ENCODE data around the gene FHDC1.

Gene FHDC1

DNA sequence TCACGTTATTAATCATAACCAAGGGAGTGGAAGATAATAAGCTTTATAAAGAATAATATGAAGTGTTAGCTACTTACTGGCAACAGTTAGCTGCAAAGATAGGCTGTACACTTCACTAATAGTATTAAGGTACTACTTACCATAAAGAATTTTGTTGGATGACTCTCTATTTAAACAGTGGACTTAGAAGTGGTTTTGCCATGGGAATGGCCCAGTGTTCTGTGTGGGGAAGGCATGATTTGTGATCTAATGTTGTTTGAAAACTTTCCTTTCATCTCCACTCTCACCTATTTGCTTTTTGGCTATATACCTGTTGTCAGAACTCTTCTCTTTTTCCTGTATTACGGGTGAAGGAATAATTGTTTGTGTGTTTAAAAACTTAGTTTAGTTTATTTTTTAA is 23.0 kb downstream of the FHDC1 start:
- no peak for DNase-seq

GRCh38 chr4:152960082-152960481 is 24.0 kb downstream of the FHDC1 start:
- no peak for DNase-seq

DNA sequence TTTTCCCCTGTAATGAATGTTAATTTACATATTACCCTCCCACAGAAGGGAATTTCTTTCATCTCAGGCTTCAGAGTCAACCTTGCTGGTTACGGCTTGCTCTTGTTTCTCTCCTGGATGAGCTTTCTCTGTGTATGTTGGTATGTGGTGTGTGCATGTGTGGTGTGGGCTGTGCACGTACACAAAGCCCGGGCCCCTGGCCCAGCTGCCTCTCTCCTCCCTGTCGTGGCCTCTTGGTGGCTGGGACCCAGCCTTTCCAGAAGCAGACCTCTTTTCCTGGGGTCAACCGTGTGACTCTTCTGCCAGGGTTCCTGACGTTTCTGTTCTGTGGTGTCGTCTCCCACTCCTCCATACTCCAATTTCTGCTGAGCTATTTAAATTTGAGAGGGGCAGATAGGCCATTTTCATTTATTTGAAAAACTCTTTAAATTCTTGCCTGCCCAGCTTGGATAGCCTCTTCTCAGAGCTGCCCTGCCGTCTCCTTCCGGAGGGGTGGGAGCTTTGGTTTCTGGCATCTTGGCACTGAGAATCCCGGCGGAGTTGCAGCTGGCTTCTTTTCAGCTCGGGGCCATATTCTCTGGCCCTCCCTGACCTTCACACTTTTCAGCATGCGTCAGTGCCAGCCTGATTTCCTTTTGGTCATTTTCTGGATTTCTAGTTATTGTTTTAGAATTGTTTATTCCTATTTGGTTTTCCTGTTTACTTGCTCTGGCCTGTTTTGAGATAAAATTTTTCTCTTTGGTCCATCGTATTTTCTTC is 25.1 kb downstream of the FHDC1 start:
- DNase-seq = no peak

DNA sequence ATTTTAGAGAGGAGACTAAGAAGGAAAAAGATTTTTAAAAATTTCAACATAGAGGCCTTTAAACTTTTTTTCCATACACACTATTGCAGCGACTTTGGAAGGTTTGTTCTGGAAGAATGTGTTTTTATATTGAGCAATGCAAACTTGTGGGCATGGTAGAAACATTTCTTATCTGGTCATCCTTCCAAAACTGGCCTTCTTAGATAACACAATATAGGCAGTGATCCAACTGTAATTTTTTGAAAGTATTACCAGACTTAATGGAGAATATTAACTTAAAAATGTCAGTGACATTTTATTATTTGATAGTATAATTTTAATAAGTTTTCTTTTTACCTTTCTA is 25.6 kb downstream of the FHDC1 start:
- no peak for DNase-seq

GRCh38 chr4:152962150-152962549 is 26.0 kb downstream of the FHDC1 start:
- no peak for DNase-seq

- no peak for DNase-seq
Measured at GRCh38 chr4:152964335-152964734, 28.2 kb downstream of the FHDC1 start.

- no peak for DNase-seq
Measured at GRCh38 chr4:152965611-152966010, 29.5 kb downstream of the FHDC1 start.

DNA sequence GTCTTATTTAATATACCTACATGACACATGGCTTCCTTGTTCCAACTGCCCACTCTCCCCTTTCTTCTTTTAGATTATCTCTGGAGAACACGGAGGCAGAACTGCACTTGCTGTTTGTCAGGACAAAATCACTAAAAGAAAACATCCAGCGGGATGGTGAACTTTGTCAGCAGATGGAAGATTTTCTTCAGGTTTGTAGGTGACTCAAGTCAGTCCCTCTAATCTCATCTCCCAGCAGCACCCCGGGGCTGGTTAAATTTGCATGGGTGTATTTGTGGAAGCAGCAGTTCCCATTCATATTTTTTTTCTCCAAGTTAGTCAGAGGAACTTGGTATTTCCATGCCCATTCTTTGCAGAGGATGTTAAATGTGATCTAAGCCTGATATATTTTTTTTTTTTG is 31.8 kb downstream of the FHDC1 start:
- no peak for DNase-seq

- no peak for DNase-seq
Measured at GRCh38 chr4:152968806-152969394, 32.8 kb downstream of the FHDC1 start.

- no peak for DNase-seq
Measured at GRCh38 chr4:152970102-152970820, 34.1 kb downstream of the FHDC1 start.

- no peak for DNase-seq
Measured at GRCh38 chr4:152971053-152971452, 34.9 kb downstream of the FHDC1 start.

GRCh38 chr4:152972821-152973628 is 36.9 kb downstream of the FHDC1 start:
- DNase-seq = no peak

DNA sequence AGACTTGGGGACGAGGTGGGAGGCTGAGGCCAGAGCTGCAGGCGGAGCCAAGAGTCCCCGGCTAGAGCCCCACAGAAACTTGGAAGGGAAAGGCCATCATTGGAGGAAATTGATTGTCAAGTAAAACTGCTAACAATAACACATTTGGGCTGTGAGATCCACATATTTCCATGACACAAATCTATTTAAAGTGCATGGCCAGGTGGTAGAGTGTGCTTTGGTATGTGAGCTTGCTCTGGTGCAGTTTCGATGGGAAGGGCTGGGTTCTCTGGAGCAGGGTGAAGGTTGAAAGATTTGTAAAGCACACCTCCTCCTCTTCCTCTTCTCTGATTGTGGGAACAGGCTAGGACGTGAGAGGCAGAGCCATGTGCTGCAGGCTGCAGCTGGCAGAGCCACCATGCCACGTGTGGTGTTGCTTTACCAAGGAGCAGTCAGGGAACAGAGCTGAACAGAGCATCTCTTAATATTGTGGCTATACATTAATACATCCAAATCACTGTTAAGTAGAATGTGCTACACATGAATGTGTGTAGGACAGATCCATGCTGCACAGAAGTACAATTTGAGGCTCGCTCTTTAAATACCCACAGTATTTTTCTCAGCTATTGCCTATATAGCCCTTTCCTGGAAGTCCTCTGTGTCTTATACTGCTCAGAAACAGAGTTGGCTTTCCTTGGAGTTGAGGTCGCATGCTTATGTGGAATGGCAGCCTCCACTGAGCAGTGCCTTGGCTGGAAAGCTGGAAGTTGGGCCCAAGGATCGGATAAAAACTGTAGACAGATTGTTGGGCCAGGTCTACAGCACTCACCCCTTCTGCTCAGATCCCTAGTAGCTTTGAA is 37.7 kb downstream of the FHDC1 start:
- DNase-seq = no peak

DNA sequence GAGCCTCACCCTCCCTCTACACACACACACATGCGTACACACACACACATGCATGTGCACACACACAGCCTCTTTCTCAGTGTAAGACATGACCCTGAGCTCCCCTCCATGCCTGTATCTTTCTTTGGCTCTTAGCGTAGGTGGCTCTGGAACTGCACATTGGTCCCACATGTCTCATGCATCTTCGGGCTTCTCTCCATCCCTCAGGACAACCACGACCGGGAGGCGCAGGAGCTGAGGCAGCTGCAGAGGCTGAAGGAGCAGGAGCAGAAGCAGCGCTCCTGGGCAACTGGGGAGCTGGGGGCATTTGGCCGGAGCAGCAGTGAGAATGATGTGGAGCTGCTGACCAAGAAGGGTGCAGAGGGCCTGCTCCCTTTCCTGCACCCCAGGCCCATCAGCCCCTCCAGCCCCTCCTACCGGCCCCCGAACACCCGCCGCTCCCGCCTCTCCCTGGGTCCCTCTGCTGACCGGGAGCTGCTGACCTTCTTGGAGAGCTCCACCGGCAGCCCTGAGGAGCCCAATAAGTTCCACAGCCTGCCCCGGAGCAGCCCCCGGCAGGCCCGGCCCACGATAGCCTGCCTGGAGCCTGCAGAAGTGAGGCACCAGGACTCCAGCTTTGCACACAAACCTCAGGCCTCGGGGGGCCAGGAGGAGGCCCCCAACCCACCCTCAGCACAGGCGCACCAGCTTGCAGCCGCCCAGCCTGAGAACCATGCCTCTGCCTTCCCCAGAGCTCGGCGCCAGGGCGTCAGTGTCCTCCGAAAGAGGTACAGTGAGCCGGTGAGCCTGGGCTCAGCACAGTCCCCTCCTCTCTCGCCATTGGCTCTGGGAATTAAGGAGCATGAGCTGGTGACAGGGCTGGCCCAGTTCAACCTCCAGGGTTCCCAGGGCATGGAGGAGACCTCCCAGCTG is 38.6 kb downstream of the FHDC1 start:
- DNase-seq = no peak

GRCh38 chr4:152975380-152976211 is 39.5 kb downstream of the FHDC1 start:
- no peak for DNase-seq

DNA sequence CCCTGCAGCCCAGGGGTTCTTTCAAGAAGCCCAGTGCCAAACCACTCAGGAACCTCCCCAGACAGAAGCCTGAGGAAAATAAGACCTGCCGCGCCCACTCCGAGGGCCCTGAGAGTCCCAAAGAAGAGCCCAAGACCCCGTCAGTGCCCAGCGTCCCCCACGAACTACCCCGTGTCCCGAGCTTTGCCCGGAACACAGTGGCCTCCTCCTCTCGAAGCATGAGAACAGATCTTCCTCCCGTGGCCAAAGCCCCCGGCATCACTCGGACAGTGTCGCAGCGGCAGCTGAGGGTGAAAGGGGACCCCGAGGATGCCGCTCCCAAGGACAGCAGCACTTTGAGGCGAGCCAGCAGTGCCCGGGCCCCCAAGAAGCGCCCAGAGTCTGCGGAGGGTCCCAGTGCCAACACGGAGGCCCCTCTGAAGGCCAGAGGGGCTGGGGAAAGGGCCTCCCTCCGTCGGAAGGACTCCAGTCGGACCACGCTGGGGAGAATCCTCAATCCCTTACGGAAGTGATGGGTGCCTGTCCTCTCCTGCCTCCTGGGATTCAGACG is 40.2 kb downstream of the FHDC1 start:
- DNase-seq = no peak

- DNase-seq = no peak
Measured at GRCh38 chr4:152979731-152980330, 43.7 kb downstream of the FHDC1 start.

DNA sequence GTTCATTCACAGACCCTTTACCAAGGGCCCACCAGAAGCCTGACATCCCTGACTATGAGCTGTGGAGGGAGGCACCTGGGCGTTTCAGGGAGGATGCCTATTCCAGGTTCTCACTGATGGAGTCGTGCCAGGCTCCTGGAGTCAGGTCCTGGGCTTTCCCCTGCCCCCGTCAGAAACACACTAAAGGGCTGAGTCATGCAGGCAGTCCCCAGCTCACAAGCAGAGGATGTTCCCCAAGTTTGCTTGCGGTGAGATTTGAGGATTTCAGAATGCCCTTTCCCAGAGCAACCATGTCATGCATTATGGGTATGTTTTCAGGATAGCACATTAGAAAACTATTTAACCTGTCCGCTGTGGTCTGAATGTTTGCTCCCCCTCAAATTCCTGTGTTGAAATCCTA is 45.2 kb downstream of the FHDC1 start:
- no peak for DNase-seq

DNA sequence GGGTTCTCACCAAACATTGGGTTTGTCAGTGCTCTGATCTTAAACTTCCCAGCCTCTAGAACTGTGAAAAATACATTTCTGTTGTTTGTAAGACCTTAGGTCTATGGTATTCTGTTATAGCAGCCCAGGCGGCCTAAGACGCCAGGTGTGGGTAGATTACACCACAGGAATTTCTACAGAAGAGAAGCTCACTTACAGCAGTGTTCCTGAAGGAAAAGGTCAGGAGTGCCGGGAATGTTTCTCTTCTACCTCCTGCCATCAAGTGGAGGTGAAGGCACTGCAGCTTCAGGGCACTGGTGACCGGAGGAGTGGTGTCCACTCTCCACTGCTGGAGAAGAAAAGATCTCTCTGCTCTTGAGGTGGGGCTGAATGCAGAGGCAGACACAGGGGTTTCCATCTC is 45.7 kb downstream of the FHDC1 start:
- DNase-seq = no peak

DNA sequence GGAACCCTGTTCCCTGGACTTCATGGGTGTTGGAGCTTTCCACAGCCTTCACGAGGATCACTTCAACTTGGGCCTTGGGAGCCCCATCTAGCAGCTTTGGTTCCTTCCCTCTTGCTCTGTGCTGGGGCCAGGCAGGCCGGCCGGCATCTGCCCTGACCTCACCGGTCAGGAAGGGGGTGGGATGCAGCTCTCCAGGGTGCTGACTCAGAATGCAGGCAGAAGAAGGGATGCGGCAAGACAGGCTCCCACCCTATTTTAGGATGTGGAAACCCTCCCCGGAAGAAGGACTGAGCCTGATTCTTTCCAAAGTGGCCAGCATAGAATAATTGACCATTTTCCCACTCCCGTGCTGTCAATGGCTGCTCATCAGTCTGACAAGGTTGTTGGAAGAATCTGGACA is 47.1 kb downstream of the FHDC1 start:
- DNase-seq = no peak

Measured in SHP77 (cell line).